ENCODE results near the gene CEND1.
"Not testable (repeated sequence)": the region's sequence is repeated elsewhere in the genome, so short reads cannot be mapped to it uniquely, and the experiment has no call there.

The CEND1 gene

GRCh38 chr11:745428-745827, 44.5 kb downstream of the CEND1 start:
- DNase-seq: no peak
- intact Hi-C loops (cut with DNase I): no loop called here

DNA sequence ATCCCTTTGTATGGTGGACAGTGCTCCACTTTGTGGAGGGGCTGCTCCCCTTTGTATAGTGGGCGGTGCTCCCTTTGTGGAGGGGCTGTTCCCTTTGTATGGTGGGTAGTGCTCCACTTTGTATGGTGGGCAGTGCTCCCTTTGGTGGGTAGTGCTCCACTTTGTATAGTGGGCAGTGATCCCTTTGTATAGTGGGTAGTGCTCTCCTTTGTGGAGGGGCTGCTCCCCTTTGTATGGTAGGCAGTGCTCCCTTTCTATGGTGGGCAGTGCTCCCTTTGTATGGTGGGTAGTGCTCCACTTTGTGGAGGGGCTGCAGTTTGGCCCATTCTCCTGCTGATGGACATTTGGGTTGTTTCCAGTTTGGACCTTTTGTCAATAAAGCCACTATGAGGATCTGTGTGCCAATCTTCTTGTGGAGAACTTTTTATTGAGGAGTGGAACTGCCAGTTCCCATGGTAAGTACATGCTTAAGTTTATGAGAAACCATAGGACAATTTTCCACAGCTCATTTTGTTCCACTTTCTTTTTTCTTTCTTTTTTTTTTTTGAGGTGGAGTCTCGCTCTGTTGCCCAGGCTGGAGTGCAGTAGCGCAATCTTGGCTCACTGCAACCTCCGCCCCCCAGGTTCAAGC, 47.2 kb downstream of the CEND1 start:
- intact Hi-C loops (cut with DNase I): no loop called here
- DNase-seq: no peak

DNA sequence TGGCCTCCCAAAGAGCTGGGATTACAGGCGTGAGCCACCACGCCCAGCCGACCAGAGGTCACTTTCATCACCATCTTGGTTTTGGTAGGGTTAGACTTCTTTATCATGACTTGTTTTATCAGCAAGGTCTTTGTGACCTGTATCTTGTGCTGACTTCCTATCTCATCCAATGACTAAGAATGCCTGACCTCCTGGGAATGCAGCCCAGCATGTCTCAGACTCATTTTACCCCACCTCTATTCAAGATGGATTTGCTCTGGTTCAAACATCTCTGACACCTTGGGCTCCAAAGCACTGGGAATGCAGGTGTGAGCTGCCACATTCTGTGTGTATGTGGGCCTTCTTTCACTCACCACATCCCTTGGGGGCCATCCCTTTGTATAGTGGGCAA, 47.7 kb downstream of the CEND1 start:
- no peak for DNase-seq
- intact Hi-C loops (cut with DNase I): no loop called here

DNA sequence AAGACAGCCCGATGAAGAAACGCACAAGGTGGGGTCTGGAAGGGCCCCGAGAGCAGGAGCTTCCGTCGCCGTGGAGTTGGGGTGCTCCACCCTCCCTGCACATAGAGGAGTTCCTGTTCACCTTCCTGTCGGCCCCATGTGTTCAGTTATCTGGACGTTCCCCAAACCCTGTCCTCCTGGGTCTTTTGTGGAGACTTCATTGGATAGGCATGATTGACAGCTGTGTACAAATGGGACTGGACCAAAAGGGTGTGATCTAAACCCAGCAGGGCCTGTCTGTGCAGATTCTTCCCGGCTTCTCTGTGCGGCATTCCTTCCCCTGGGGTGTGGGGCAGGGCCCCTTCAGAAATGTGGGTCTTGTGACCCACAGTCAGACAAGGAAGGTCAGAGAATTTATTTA, 52.0 kb downstream of the CEND1 start:
- intact Hi-C loops (cut with DNase I); DNase-seq: not testable (repeated sequence)

- peak in 3 of 10 donors; percentile 31 to 69 (median 55) for DNase-seq
- intact Hi-C loops (cut with DNase I): no loop called here
These were observed 52.5 kb downstream of the CEND1 start for GRCh38 chr11:737366-737765.

Measured in posterior cingulate gyrus (tissue), 11 donors.